Measurements from ENCODE around the gene PXT1.
"Not testable (repeated sequence)": the region's sequence is repeated elsewhere in the genome, so short reads cannot be mapped to it uniquely, and the experiment has no call there.

The PXT1 gene, protein sequence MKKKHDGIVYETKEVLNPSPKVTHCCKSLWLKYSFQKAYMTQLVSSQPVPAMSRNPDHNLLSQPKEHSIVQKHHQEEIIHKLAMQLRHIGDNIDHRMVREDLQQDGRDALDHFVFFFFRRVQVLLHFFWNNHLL

DNA sequence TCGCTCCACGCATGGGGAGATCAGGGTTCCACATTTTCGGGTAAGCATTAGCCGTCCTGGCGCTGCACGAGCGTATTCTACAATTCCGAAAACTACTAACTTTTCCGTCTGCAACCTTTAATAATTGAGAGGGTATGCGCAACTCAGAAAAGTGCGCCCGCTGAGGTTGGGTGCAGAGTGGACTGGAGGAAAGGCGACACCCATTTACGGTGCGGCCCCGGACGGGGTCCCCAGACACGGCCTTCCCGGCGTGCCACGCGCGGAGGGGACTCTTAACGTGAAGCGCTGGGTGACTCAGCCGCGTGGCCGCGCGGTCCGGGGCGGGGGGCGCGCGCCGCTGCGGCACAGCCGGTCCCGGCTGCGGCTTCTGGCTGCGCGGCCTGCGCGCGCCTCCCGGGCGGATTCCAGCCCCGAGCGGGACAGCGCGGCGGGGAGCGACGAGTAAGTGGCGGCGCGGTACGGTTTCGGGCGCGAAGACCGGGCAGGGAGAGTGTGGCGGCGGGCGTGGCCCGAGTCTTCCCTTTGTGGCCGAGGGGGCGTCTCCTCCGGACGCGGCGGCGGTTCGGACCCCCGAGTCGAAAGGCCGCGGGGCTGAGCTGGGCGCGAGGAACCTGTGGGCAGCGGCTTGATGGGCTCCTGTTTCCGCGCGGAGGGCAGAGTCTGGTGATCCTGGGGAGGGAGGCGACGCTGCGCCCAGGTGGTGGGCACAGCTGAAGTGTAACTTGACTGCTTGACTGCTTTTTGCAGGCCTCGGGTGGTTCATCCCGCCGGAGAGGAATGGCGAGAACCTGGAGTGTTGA is at the start of gene PXT1, which contains the start of gene KCTD20:
PXT1 (minus strand) TSS at position 184 of the 800 bp plus-strand sequence. CDS start 16,772 bp downstream, outside the sequence.
KCTD20 (plus strand) TSS at position 330 of the 800 bp plus-strand sequence. CDS start 27,098 bp downstream, outside the sequence.
- Mint-ChIP-seq H3K9me3 (no peaks in the 10 kb centered on the region), H3K27me3 (no peaks in the 10 kb centered on the region), H3K4me1 (peaks cover 40% of the 10 kb centered on the region), H3K27ac (peak within 1 kb of the TSS; percentile 96 to 97), H3K4me3 (peak within 1 kb of the TSS; percentile 94 to 95)
- peak; percentile 86 to 90 for DNase-seq
- peak; percentile 94 for ATAC-seq

DNA sequence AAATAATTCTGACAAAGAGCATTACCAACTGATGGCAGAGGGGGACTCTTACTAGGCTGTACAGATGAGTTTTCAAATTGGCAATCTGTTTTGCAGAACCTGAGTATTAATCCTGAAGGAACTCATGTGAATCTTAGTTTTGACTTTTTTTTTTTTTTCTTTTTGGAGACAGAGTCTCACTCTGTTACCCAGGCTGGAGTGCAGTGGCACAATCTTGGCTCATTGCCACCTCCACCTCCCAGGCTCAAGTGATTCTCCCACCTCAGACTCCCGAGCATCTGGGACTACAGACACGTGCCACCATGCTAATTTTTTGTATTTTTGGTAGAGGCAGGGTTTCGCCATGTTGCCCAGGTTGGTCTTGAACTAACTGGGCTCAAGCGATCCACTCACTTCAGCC is 49.4 kb upstream of the PXT1 start:
- no peaks in the 10 kb centered on the region for H3K9me3 Mint-ChIP-seq
- peaks cover 27% of the 10 kb centered on the region for H3K4me1 Mint-ChIP-seq
- ATAC-seq (no peak), DNase-seq (no peak)
- H3K27ac Mint-ChIP-seq: peak overlapping the region in 1 of 2 donors; percentile 68
- H3K4me3 Mint-ChIP-seq: no peak overlapping the region
- H3K27me3 Mint-ChIP-seq: no peaks in the 10 kb centered on the region

DNA sequence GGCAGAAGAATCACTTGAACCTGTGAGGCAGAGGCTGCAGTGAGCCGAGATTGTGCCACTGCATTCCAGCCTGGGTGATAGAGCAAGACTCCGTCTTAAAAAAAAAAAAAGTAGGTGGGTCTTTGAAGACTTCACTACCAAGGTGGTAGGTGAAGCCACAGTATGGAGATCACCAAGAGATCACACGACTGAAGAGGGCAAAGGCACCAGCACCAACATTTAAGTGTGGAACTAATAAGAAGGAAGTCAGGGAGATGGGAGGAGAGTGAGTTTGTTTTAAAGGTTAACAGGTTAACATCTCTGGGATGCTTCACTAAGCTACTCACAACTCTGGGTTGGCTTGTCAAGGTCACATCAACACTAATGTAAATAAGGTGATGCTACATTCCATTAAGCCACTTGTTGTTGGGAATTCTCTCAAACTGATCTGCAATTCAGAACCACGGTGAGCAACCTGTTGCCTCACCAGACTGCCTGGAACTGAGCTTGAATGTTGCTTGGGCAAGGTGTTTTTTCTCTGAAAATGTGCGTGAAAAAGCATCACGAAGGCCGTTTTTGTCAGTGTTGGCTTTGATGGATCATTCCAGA is 48.8 kb upstream of the PXT1 start:
- Mint-ChIP-seq H3K4me1 (peaks cover 26% of the 10 kb centered on the region), H3K27ac (no peak overlapping the region), H3K4me3 (no peak overlapping the region), H3K9me3 (no peaks in the 10 kb centered on the region), H3K27me3 (no peaks in the 10 kb centered on the region)
- ATAC-seq: no peak
- no peak for DNase-seq

DNA sequence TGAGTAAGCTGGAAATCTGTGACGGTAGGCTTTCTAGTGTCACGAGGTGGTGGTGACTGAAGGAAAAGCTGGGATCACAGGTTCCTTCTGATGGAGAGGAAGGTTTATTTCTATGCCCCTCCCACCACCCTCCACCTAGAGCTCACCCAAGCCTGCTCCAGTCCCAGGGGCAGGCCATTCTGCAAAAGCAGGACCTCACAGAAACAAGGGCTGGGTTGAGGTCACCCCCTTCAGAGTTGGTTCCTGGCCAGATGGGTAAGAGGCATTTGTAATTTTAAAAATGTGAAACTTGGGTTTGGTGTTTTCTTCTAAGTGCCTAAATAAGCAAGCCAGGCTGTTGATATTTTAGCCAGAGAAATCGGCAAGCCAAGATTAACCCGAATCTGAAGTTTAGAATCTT is 46.8 kb upstream of the PXT1 start:
- Mint-ChIP-seq H3K27me3 (no peaks in the 10 kb centered on the region), H3K4me1 (peaks cover 31% of the 10 kb centered on the region), H3K4me3 (no peak overlapping the region), H3K9me3 (no peaks in the 10 kb centered on the region), H3K27ac (peak overlapping the region in 1 of 2 donors; percentile 74)
- ATAC-seq (no peak), DNase-seq (no peak)

DNA sequence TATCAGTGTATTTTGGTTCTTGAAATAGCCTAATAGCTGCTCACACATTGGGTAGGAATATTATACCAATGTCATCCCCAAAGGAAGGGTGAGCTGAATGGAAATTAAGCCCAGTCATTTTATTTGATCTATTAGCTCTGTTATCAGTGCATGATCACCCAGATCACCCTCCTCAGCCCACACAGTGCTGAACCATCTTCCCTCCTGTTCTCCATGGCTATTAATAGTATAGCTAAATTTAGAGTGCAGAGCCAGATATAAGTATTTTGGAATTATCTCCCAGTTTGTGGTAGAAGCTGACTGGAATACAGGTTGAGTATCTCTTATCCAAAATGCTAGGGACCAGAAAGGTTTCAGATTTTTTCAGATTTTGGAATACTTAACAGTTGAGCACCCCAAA is 45.6 kb upstream of the PXT1 start:
- no peak overlapping the region for H3K27ac Mint-ChIP-seq
- DNase-seq: no peak

DNA sequence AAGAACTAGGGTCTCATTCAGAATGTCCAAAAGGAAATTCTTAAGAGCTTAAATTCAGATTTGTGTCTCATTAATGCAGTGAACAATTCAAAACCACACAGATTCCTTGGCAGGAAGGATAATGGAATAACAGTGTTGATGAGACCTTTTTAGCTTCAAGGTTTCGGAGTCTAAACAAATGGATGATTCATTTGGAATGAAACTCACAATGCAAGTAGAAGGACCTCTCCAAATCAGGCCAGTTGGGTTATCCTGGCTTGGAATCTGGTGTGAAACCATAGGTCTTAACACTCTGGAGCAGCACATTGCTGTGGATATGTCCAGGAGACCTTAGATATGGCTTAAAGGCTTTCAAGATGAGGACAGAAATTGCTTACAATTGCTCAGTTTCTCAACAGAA is 45.0 kb upstream of the PXT1 start:
- Mint-ChIP-seq H3K27me3 (no peaks in the 10 kb centered on the region), H3K4me3 (no peak overlapping the region), H3K27ac (no peak overlapping the region), H3K4me1 (peaks cover 14% of the 10 kb centered on the region), H3K9me3 (no peaks in the 10 kb centered on the region)
- no peak for ATAC-seq
- no peak for DNase-seq

More for the DNA sequence above, 45.6 kb upstream of the PXT1 start:
- no peak for ATAC-seq
- Mint-ChIP-seq H3K4me3 (no peak overlapping the region), H3K4me1 (peaks cover 19% of the 10 kb centered on the region), H3K9me3 (no peaks in the 10 kb centered on the region), H3K27me3 (no peaks in the 10 kb centered on the region)

DNA sequence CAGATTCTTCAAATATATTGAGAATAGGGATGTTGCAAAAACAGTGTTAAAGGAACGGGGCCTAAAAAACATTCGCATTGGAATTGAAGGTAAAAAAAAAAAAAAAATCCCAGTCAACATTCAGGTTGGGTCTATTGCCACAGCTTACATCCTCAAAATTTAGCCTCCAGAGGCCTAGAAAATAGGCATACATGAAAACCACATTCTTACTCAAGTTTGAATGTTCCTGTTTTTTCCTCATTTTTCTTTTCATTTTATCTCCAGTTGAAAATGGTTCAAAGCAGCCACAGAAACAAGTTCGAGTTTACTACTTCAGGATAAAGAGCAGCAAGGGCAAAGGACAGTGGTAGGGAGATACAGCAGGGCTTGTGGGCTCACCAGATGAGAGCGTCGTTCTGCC is 42.1 kb upstream of the PXT1 start:
- H3K27ac Mint-ChIP-seq: peak overlapping the region; percentile 6 to 67
- H3K27me3 Mint-ChIP-seq: no peaks in the 10 kb centered on the region
- DNase-seq (no peak), ATAC-seq (no peak)
- no peaks in the 10 kb centered on the region for H3K9me3 Mint-ChIP-seq
- peaks cover 8% of the 10 kb centered on the region for H3K4me1 Mint-ChIP-seq
- H3K4me3 Mint-ChIP-seq: no peak overlapping the region

DNA sequence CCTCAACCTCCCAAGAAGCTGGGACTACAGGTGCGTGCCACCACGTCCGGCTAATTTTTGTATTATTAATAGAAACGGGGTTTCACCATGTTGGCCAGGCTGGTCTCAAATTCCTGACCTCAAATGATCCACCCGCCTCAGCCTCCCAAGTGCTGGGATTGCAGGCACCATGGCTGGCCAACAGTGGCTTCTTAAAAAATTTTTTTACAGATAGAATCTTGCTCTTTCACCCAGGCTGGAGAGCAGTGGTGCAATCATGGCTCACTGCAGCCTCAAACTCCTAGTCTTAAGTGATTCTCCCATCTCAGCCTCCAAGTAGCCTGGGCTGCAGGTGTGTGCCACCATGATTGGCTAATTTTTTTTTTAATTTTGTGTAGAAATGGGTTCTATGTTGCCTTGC is 40.7 kb upstream of the PXT1 start:
- H3K27ac Mint-ChIP-seq: peak overlapping the region in 1 of 2 donors; percentile 48
- ATAC-seq: not testable (repeated sequence)

DNA sequence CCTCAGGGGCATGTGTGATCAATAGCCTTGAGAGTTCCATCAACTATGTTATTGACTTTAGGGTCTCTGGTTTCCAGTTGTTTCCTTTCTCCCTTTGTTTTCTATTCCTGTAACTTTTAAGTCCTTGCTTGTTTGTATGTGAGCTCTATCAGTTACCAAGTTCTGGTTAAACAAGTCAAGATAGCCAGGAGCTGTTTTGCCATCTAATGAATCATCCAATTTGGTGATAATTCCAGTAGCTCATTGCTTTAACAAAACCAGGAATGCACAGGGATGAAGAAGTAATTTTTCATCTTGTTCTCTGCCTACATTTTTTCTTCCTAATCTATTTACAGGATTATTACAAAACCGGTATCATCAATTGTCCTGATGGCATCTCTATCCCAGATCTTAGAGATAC is 36.6 kb upstream of the PXT1 start:
- Mint-ChIP-seq H3K4me1 (peaks cover 12% of the 10 kb centered on the region), H3K4me3 (no peak overlapping the region), H3K27ac (no peak overlapping the region), H3K9me3 (no peaks in the 10 kb centered on the region), H3K27me3 (no peaks in the 10 kb centered on the region)
- DNase-seq (no peak), ATAC-seq (no peak)

More for the DNA sequence above, 40.7 kb upstream of the PXT1 start:
- H3K9me3 Mint-ChIP-seq, H3K4me3 Mint-ChIP-seq, DNase-seq, H3K27me3 Mint-ChIP-seq: not testable (repeated sequence)
- peaks cover 14% of the 10 kb centered on the region for H3K4me1 Mint-ChIP-seq

DNA sequence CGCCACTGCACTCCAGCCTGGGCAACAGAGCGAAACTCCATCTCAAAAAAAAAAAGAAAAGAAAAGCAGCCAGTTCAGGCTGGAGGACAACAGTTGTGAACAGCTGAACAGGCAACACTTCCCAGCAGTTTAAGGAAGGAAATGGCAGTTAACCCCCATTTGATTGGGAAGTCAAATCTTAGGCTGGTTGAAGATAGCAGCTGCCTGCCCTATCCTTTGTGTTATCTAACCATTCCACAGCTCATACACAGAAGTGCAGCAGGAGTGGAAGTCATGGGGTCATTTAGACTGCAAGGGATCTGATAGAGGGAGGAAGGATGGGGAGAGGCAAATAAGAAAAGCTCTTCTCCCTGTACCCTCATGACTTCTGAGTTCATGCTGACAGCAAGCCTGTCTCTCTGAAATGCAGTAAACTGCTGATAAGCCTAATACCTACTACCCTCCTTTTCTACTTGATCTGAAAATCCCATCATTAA is 35.4 kb upstream of the PXT1 start:
- Mint-ChIP-seq H3K27me3 (no peaks in the 10 kb centered on the region), H3K27ac (peak overlapping the region; percentile 20 to 34)

DNA sequence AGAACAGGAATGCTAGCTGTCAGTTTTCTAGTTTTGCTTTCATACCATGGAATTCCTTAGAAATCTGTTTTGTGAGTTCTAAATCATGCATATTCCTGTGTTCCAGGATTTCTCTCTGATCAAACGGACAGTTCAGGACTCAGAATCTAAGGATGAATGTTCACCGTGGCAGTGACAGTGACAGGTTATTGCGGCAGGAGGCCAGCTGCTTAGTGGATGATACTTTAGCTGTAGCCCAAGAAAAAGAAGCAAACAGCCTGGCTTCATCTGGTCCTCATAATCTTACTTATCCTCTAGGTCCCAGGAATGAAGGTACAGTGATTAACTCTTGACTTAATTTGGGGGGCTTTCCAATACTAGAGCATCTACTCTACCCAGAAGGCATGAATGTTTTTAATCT is 27.3 kb upstream of the PXT1 start:
- ATAC-seq (no peak), DNase-seq (no peak)
- H3K27me3 Mint-ChIP-seq: no peaks in the 10 kb centered on the region
- no peaks in the 10 kb centered on the region for H3K9me3 Mint-ChIP-seq
- H3K4me3 Mint-ChIP-seq: no peak overlapping the region
- H3K27ac Mint-ChIP-seq: no peak overlapping the region
- peaks cover 14% of the 10 kb centered on the region for H3K4me1 Mint-ChIP-seq

More for the DNA sequence above, 35.4 kb upstream of the PXT1 start:
- H3K4me1 Mint-ChIP-seq: peaks cover 12% of the 10 kb centered on the region
- H3K4me3 Mint-ChIP-seq: no peak overlapping the region
- ATAC-seq: no peak
- H3K9me3 Mint-ChIP-seq: no peaks in the 10 kb centered on the region
- DNase-seq: no peak

DNA sequence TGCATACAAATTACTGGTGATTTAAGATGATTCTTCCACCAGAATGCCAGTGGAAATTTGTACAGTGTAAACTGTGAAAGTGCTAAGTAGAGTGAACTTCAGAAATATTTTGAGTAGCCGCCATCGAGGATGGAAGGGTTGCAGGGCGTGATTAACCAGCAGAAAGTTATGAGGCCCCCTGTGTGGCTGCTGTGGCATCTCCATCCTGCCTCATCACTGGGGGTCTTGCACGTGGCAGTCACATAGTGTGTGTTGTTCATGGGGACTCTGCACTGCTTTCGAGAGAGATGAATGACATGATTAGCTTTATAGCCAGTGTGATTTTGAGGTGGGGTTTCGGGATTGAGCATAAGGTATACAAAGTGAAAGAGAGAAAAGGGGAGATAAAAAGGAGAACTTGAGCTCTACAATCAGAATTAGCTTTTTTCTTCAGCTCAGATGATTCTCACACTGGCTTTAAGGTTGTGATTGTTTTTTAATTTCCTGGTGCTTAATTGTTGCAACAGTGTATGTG is 26.6 kb upstream of the PXT1 start:
- Mint-ChIP-seq H3K27ac (no peak overlapping the region), H3K4me3 (no peak overlapping the region), H3K9me3 (no peaks in the 10 kb centered on the region), H3K4me1 (peaks cover 18% of the 10 kb centered on the region), H3K27me3 (no peaks in the 10 kb centered on the region)
- ATAC-seq (no peak), DNase-seq (no peak)

DNA sequence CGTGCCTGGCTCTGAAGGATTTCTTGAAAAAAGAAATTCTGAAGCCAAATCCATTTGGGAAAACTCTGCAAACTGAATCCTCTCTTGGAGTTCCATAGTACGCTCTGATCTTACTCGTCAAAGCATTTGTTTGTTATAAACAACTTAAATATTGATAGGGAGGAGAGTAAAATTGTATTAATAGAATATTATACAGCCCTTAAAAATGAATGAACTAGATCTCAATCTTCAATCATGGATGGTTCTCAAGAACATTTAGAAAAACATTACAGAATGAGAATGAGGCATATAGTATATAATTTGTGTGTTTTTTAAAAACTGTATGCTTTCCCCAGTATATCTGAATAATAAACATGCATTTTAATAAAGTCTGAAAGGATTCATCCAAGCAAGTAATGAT is 25.0 kb upstream of the PXT1 start:
- DNase-seq (no peak), ATAC-seq (no peak)
- Mint-ChIP-seq H3K27ac (no peak overlapping the region), H3K9me3 (peaks cover 0 to 5% of the 10 kb centered on the region in 2 donors), H3K4me3 (no peak overlapping the region), H3K27me3 (no peaks in the 10 kb centered on the region), H3K4me1 (peaks cover 27% of the 10 kb centered on the region)

DNA sequence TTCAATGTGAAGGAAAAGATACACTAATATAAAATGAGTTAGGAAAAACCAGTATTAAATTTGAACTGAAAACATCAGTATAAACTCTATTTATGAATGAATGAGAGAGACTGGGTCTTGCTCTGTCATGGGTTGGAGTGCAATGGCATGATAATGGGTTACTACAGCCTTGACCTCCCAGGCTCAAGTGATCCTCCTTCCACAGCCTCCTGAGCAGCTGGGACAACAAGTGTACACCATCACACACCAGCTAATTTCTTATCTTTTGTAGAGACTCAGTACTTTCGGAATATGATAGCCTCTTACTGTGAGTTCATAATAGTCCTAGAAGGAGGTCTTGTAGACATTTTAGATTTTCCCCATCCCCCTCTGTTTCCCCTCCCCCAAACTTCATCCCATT is 21.6 kb upstream of the PXT1 start:
- no peak overlapping the region for H3K4me3 Mint-ChIP-seq
- H3K27me3 Mint-ChIP-seq: no peaks in the 10 kb centered on the region
- no peak overlapping the region for H3K27ac Mint-ChIP-seq
- peaks cover 0 to 5% of the 10 kb centered on the region in 2 donors for H3K9me3 Mint-ChIP-seq
- DNase-seq: no peak
- peaks cover 41% of the 10 kb centered on the region for H3K4me1 Mint-ChIP-seq
- ATAC-seq: no peak

DNA sequence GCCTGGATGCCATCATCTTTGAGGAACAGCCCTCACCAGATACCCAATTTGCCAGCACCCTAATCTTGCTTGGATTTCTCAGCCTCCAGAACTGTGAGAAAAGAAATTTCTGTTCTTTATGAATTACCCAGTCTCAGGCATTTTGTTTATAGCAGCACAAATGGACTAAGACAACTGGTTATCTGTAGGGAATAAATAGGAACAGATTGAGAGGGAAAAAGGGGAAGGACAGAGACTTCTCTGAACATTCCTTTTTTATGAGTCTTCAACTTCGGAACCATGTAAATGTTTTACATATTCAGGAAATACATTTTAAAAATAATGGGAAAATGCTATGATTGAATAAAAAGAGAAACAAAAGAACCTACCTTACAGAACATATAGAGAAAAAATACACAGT is 21.0 kb upstream of the PXT1 start:
- Mint-ChIP-seq H3K9me3 (peaks cover 0 to 5% of the 10 kb centered on the region in 2 donors), H3K27me3 (no peaks in the 10 kb centered on the region), H3K4me3 (no peak overlapping the region), H3K27ac (no peak overlapping the region), H3K4me1 (peaks cover 37% of the 10 kb centered on the region)
- ATAC-seq: no peak
- DNase-seq: no peak

DNA sequence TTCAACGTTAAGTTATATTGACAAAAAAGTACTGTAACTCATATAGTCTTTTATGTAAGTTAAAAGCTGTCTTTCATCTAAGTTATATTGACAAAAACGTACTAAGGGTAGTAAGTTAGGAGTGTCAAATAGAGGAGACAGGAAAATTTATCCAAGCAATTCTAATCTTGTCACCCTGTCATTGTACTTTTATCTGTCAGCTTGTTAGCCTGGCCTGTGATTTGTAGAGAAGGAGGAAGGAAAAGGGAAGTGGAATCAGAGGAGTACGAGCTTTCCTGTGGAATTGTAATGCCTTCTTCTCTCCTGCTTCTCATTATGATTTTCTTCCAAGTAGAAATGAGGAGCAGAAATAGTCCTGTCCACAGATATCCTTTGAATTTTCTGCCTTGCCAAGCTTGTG is 19.0 kb upstream of the PXT1 start:
- H3K27me3 Mint-ChIP-seq: no peaks in the 10 kb centered on the region
- no peak overlapping the region for H3K4me3 Mint-ChIP-seq
- ATAC-seq (no peak), DNase-seq (no peak)
- H3K27ac Mint-ChIP-seq: no peak overlapping the region
- H3K4me1 Mint-ChIP-seq: peaks cover 44% of the 10 kb centered on the region
- H3K9me3 Mint-ChIP-seq: peaks cover 0 to 5% of the 10 kb centered on the region in 2 donors

Measured in stimulated activated naive CD8-positive, alpha-beta T cell treated with anti-CD3 and anti-CD28 coated beads, Interleukin-15, amount 100 ng/mL, for 72 hours (primary cell).